CD4-positive, alpha-beta T cell (primary cell): ENCODE data around the gene CCDC107. TPM values are rescaled to one million over a fixed set of nuclear protein-coding genes. Genes with fewer than 3 reads are reported as not detected.

ENCODE experiments used
- ATAC-seq: fragments of 200-7000 bp; cut with Tn5 transposase; one replicate; pipeline ENCODE4 v1.10.0; 2022; ENCODE audit warnings: mild to moderate bottlenecking; ENCODE audit not compliant: poor library complexity
- CTCF ChIA-PET: fragments of 350-600 bp; sonication (Branson Sonifier 250); formaldehyde crosslinking; loops from one replicate; lab custom pipeline; 2021; ENCODE audit warnings: antibody characterized with exemption, inconsistent platforms; lab: Charles Lee
- POLR2A ChIA-PET: fragments of 350-600 bp; sonication (Branson Sonifier 250); formaldehyde crosslinking; loops from one replicate; lab custom pipeline; 2021; ENCODE audit warnings: antibody characterized with exemption, inconsistent platforms; lab: Charles Lee
- DNase-seq, 14 experiments: peaks; one replicate each; pipeline ENCODE4 v3.0.0-alpha.2; 2013 to 2020; ENCODE audit warnings: mixed read lengths in 2 of 14
- H3K27ac ChIP-seq, 2 donors: one replicate each; pipeline versions ENCODE4 v1.5.1 to v1.7.0; 2013; ENCODE audit warnings: low read length in 2 of 2, low read depth in 1 of 2, mild to moderate bottlenecking in 1 of 2
- H3K27me3 ChIP-seq, 2 experiments: 1 replicate in 1 of 2; 2 replicates in 1 of 2; pipeline versions ENCODE4 v1.6.1 to v1.7.0; 2013; ENCODE audit warnings: low read length in 2 of 2, control low read depth in 1 of 2, mild to moderate bottlenecking in 1 of 2, moderate library complexity in 1 of 2; ENCODE audit not compliant: insufficient read depth in 2 of 2, control insufficient read depth in 1 of 2
- H3K36me3 ChIP-seq: one replicate; pipeline ENCODE4 v1.6.1; 2013; ENCODE audit warnings: low read length, control low read depth; ENCODE audit not compliant: insufficient read depth
- H3K4me1 ChIP-seq: one replicate; pipeline ENCODE4 v1.6.1; 2013; ENCODE audit warnings: low read length, control low read depth; ENCODE audit not compliant: insufficient read depth
- H3K4me3 ChIP-seq: one replicate; pipeline ENCODE4 v1.5.1; 2013; ENCODE audit warnings: mild to moderate bottlenecking, low read length, moderate library complexity
- H3K9me3 ChIP-seq, 2 experiments: 1 replicate in 1 of 2; 2 replicates in 1 of 2; pipeline versions ENCODE4 v1.6.1 to v1.7.0; 2013; ENCODE audit warnings: low read length in 2 of 2, mild to moderate bottlenecking in 2 of 2, control low read depth in 1 of 2, moderate library complexity in 1 of 2; ENCODE audit not compliant: control insufficient read depth in 1 of 2, insufficient read depth in 1 of 2
- H3K27ac Mint-ChIP-seq: one replicate; pipeline ENCODE4 v1.8.0; 2020; ENCODE audit warnings: mixed read lengths
- H3K27me3 Mint-ChIP-seq: one replicate; pipeline ENCODE4 v1.8.0; 2021; ENCODE audit warnings: mixed read lengths
- H3K36me3 Mint-ChIP-seq: one replicate; pipeline ENCODE4 v1.8.0; 2021; ENCODE audit warnings: low read depth, mixed read lengths
- H3K4me1 Mint-ChIP-seq: one replicate; pipeline ENCODE4 v1.8.0; 2021; ENCODE audit warnings: low read depth, mixed read lengths
- H3K4me3 Mint-ChIP-seq: one replicate; pipeline ENCODE4 v1.8.0; 2020; ENCODE audit warnings: mild to moderate bottlenecking, mixed read lengths
- H3K9me3 Mint-ChIP-seq: one replicate; pipeline ENCODE4 v1.8.0; 2020; ENCODE audit warnings: mixed read lengths
- CTCF ChIP-seq: fragments of 200-600 bp; IDR thresholded peaks from one replicate; pipeline ENCODE4 v1.8.0; 2022; ENCODE audit warnings: antibody characterized with exemption, mild to moderate bottlenecking
- intact Hi-C, 2 experiments: fragments of 100-400 bp; cut with DNase I in 1 of 2; cut with micrococcal nuclease in 1 of 2; formaldehyde crosslinking; loops; one replicate each; pipeline versions ENCODE4 v1.15.1 to v1.9.0; 2023 to 2025; cut with DNase I, micrococcal nuclease
- total RNA-seq, 174 experiments: library from RNA in 2 of 174; stranded (reverse) in 2 of 174; gene quantifications; one replicate each; pipeline ENCODE4 v1.2.3 and lab custom pipeline; 2021 to 2026

CCDC107 gene
- total RNA-seq, 2 experiments from 2014 or later, result 10.2 TPM

DNA sequence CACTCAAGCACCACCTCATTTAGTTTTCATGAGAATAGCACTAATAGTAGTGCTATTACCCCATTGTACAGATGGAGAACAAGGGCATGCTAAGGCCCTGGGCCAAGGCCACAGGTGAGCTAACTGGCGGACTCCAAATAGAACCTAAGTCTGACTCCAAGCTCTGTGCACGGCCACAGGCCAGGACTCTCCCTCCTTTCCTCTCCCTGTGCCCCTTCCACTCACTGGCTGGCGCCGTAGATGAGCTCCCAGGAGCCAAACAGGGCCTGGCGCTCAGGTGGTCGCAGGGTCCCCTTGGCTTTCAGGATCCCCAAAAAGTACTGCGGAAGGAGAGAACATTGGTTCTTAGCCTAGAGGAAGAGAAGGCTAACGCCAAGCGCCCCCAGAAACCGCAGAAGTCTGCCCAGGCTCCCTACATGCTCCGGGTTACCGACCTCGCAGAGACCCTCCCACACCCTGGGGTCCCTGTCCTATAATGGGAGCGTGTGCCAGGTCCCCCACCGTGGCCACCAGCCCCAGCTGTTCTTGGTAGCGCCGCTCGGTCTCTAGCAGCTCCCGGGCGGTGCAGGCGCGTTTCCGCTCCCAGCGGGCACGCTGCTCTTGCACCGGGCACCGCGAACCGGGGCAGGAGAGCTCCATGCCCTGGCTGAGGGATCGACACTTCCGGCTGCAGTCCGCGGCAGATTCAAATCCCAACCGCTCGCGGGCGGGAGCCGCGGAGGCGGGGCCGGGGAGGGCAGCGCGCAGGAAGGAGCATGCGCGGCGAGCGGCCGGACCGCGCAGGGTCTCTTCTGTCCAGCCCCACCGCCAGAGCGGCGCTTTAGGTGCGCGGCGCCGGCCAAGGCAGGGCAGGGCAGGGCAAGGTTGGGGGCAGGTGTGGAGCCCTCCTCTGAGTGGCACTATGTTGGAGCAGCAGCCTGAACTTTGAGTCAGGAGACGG lies 6.7 kb downstream of the CCDC107 start, which contains the start of gene ARHGEF39:
TSS of gene ARHGEF39 (minus strand) at position 665 of the 940 bp plus-strand sequence. CDS start at position 639, 26 bp downstream.
- Mint-ChIP-seq H3K4me1 (peaks cover 71% of the 10 kb centered on the region), H3K9me3 (no peaks in the 10 kb centered on the region), H3K27me3 (no peaks in the 10 kb centered on the region), H3K36me3 (peaks cover 19% of the 10 kb centered on the region), H3K27ac (peak within 1 kb of the TSS; percentile 85), H3K4me3 (peak within 1 kb of the TSS; percentile 85)
- peak; percentile 74 for ATAC-seq
- no peaks in the 10 kb centered on the region for H3K27me3 ChIP-seq
- H3K4me3 ChIP-seq, result peak within 1 kb of the TSS; percentile 61
- intact Hi-C loops, result no loop called here
- no peak for TF ChIP-seq CTCF
- POLR2A ChIA-PET, result interaction anchor here (1.1 to 2.7 kb wide), 11 partner anchors 9 to 85 kb away, joined by 3 to 27 read pairs (median 10); partner anchors contain the start of genes CREB3, RGP1, SIT1 and TLN1
- peaks cover 61% of the 10 kb centered on the region for H3K4me1 ChIP-seq
- DNase-seq, result peak in 12 of 14 experiments; percentile 35 to 84 (median 55)
- peak within 1 kb of the TSS; percentile 31 to 50 for H3K27ac ChIP-seq
- no peaks in the 10 kb centered on the region for H3K9me3 ChIP-seq
- CTCF ChIA-PET, result interaction anchor here (1.1 to 1.9 kb wide), 9 partner anchors 11 to 64 kb away, joined by 3 to 10 read pairs (median 4); no protein-coding TSS in a partner anchor
- H3K36me3 ChIP-seq, result peaks cover 16% of the 10 kb centered on the region

DNA sequence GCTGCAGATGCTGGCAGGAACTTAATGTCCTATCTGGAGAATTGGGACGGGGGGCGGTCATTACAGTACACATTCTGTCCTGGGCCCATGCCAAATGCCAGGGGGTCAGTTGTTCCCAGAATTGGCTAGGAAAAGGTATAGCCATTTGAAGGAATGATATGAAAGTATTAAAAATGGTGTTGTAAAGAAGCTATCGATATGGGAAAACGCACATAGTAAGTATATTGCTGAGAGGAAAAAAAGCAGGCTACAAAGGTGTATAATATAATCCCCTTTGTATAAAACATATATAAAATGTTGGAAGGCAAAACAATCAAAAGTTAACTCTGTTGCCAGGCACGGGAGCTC lies 7.4 kb downstream of the CCDC107 start:
- peak overlapping the region in 1 of 2 donors; percentile 50 for H3K27ac ChIP-seq
- intact Hi-C loops, result no loop called here
- peaks cover 10% of the 10 kb centered on the region for H3K36me3 ChIP-seq
- ChIA-PET POLR2A (interaction anchor here (1.0 to 2.7 kb wide), 10 partner anchors 10 to 84 kb away, joined by 4 to 27 read pairs (median 10); partner anchors contain the start of genes CREB3, RGP1, SIT1 and TLN1), CTCF (interaction anchor here (1.1 to 1.9 kb wide), 5 partner anchors 10 to 62 kb away, joined by 3 to 10 read pairs (median 4); no protein-coding TSS in a partner anchor)
- Mint-ChIP-seq H3K4me3 (peak overlapping the region; percentile 85), H3K4me1 (peaks cover 64% of the 10 kb centered on the region), H3K27me3 (no peaks in the 10 kb centered on the region), H3K27ac (peak overlapping the region; percentile 85), H3K36me3 (peaks cover 13% of the 10 kb centered on the region), H3K9me3 (no peaks in the 10 kb centered on the region)
- TF ChIP-seq CTCF, result no peak
- no peaks in the 10 kb centered on the region for H3K27me3 ChIP-seq
- ATAC-seq, result no peak
- H3K4me3 ChIP-seq, result peak overlapping the region; percentile 61
- no peaks in the 10 kb centered on the region for H3K9me3 ChIP-seq
- no peak for DNase-seq
- peaks cover 55% of the 10 kb centered on the region for H3K4me1 ChIP-seq

DNA sequence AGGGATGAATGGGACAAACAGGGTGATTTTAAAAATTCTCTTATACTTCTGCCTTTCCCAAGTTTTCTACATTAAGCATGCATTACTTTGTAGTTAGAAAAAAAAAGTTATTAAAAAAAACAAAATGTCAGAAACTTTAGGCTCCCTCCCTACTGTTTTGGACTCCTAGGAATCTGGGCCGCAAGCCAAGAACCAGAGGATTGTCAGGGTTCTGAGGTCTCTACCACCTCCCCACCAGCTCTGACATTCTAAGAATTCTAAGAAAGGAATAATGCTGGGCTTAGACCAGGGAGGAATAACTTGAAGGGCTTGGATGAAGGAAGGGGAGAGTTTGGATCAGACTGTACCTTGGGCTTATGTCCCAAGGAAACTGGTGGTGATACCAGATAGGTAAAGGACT lies 8.0 kb downstream of the CCDC107 start:
- Mint-ChIP-seq H3K36me3 (peaks cover 7% of the 10 kb centered on the region), H3K4me1 (peaks cover 58% of the 10 kb centered on the region), H3K4me3 (peak overlapping the region; percentile 71), H3K27me3 (no peaks in the 10 kb centered on the region), H3K27ac (no peak overlapping the region), H3K9me3 (no peaks in the 10 kb centered on the region)
- CTCF ChIA-PET, result interaction anchor here (1.2 to 1.5 kb wide), 3 partner anchors 10 to 31 kb away, joined by 3 to 6 read pairs (median 4); no protein-coding TSS in a partner anchor
- DNase-seq, result no peak
- Histone ChIP-seq H3K4me1 (peaks cover 49% of the 10 kb centered on the region), H3K36me3 (peaks cover 4% of the 10 kb centered on the region), H3K27me3 (no peaks in the 10 kb centered on the region), H3K9me3 (no peaks in the 10 kb centered on the region), H3K27ac (no peak overlapping the region), H3K4me3 (no peak overlapping the region)
- POLR2A ChIA-PET, result interaction anchor here (1.0 to 2.7 kb wide), 5 partner anchors 10 to 62 kb away, joined by 6 to 20 read pairs (median 10); partner anchors contain the start of gene SIT1
- intact Hi-C loops, result no loop called here
- no peak for TF ChIP-seq CTCF
- no peak for ATAC-seq
